ENCODE measurements around the gene RNF183. TPM values are rescaled to one million over a fixed set of nuclear protein-coding genes. Genes with fewer than 3 reads are reported as not detected.

Gene RNF183
- total RNA-seq, 1 donor: not detected

DNA sequence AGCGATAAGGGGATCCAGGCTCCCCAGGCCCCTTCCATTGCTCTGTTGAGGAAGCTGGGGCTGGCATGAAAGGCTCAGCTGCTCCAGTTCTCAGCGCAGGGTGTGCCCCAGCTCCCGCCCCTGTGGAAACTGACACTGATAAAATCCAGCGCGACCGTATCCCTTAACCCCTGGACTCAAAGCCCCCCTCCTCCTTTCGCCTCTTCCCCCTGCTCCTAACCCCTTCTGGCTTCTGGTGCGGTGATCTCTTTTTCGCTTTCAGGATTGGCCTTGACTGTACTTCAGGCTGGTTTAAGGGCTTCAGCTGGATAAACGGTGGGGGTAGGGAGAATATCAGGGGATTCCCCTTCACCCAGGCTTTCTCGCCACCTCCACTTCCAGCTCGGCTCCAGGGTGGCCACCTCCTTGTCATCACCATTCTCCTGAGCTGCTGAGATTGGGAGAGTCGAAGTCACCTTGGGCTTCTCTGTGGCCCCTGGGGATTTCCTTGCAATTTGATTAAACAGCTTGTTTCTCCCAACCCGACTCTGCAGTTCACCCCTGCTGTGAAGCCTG, 47.0 kb upstream of the RNF183 start:
- Histone ChIP-seq H3K4me2 (ENCODE audit: insufficient read depth, low read length) (peak overlapping the region; percentile 51), H3K36me3 (ENCODE audit: insufficient read depth, low read length) (no peaks in the 10 kb centered on the region), H3K27ac (ENCODE audit: low read depth, low read length) (no peak overlapping the region), H3K27me3 (ENCODE audit: insufficient read depth, low read length) (peaks cover 56% of the 10 kb centered on the region), H3K4me3 (ENCODE audit: insufficient read depth, low read length) (peak overlapping the region; percentile 46), H3K9me3 (ENCODE audit: low read depth, low read length) (no peaks in the 10 kb centered on the region), H3K4me1 (ENCODE audit: insufficient read depth, low read length) (no peaks in the 10 kb centered on the region), H3K79me2 (ENCODE audit: insufficient read depth, low read length) (no peaks in the 10 kb centered on the region), H2AFZ (ENCODE audit: low read length) (no peak overlapping the region), H4K20me1 (ENCODE audit: insufficient read depth, low read length) (no peaks in the 10 kb centered on the region)
- DNase-seq (ENCODE audit: insufficient read length, low spot score, missing footprints): no peak
- TF ChIP-seq, protein P1, sequence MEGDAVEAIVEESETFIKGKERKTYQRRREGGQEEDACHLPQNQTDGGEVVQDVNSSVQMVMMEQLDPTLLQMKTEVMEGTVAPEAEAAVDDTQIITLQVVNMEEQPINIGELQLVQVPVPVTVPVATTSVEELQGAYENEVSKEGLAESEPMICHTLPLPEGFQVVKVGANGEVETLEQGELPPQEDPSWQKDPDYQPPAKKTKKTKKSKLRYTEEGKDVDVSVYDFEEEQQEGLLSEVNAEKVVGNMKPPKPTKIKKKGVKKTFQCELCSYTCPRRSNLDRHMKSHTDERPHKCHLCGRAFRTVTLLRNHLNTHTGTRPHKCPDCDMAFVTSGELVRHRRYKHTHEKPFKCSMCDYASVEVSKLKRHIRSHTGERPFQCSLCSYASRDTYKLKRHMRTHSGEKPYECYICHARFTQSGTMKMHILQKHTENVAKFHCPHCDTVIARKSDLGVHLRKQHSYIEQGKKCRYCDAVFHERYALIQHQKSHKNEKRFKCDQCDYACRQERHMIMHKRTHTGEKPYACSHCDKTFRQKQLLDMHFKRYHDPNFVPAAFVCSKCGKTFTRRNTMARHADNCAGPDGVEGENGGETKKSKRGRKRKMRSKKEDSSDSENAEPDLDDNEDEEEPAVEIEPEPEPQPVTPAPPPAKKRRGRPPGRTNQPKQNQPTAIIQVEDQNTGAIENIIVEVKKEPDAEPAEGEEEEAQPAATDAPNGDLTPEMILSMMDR (IDR thresholded peaks at IDR 0.05; ENCODE audit: extremely low read depth, low read depth, low read length): no peak

DNA sequence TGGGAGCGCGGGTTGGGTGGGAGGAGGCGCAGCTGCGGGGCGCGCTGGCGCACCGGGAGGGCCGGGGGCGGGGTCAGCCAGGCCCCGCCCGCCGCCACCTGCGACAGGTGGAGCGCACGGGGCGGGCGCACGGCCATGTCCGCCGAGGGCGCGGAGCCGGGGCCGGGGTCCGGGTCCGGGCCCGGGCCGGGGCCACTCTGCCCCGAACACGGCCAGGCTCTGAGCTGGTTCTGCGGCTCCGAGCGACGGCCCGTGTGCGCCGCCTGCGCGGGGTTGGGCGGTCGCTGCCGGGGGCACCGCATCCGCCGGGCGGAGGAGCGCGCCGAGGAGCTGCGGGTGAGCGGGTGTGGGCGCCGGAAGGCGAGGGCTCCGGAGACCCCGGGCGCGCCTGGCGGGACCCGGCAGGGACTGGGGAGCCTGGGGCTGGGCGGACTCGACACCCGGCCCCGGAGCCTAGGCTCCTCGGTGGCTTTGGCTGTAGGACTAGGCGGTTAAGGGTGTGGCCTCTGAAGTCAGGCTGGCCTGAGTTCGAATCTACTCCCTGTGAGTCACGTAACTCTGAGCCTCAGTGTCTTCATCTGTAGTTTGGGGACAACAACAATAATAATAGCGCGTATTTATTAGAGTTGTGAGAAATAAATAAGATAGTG, 46.4 kb upstream of the RNF183 start, which contains the start of gene BSPRY:
TSS of gene BSPRY (plus strand) at position 97 of the 650 bp plus-strand sequence. CDS start at position 136, 39 bp downstream.
- Histone ChIP-seq H3K79me2 (ENCODE audit: insufficient read depth, low read length) (no peaks in the 10 kb centered on the region), H2AFZ (ENCODE audit: low read length) (peak within 1 kb of the TSS; percentile 47), H3K4me2 (ENCODE audit: insufficient read depth, low read length) (peak within 1 kb of the TSS; percentile 51), H3K27ac (ENCODE audit: low read depth, low read length) (no peak within 1 kb of the TSS), H4K20me1 (ENCODE audit: insufficient read depth, low read length) (no peaks in the 10 kb centered on the region), H3K4me1 (ENCODE audit: insufficient read depth, low read length) (no peaks in the 10 kb centered on the region), H3K36me3 (ENCODE audit: insufficient read depth, low read length) (no peaks in the 10 kb centered on the region), H3K27me3 (ENCODE audit: insufficient read depth, low read length) (peaks cover 50% of the 10 kb centered on the region), H3K9me3 (ENCODE audit: low read depth, low read length) (no peaks in the 10 kb centered on the region), H3K4me3 (ENCODE audit: insufficient read depth, low read length) (peak within 1 kb of the TSS; percentile 46)
- peak; percentile 79 for DNase-seq (ENCODE audit: insufficient read length, low spot score, missing footprints)
- TF ChIP-seq, protein P1 (IDR thresholded peaks at IDR 0.05; ENCODE audit: extremely low read depth, low read depth, low read length): no peak

DNA sequence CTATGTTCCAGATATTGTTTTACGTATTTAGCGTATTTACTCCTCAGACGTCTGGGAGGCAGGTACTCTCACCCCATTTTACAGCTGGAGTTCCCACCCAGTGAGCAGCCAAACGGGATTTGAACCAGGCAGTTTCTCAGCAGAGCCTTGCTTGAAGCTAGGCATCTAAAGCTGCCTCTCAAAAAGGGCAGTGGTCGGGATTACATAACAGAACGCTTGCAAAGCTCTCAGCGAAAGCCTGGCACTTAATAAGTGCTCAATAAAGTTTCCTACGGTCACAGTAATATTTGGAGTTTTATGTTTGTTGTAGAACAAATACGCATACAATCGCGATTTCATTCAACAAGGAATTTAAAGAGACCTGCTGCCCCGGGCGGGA, 45.9 kb upstream of the RNF183 start:
- TF ChIP-seq, protein P1 (IDR thresholded peaks at IDR 0.05; ENCODE audit: extremely low read depth, low read depth, low read length): no peak
- no peaks in the 10 kb centered on the region for H3K36me3 ChIP-seq (ENCODE audit: insufficient read depth, low read length)
- H3K9me3 ChIP-seq (ENCODE audit: low read depth, low read length): no peaks in the 10 kb centered on the region
- no peaks in the 10 kb centered on the region for H4K20me1 ChIP-seq (ENCODE audit: insufficient read depth, low read length)
- DNase-seq (ENCODE audit: insufficient read length, low spot score, missing footprints): no peak
- H3K79me2 ChIP-seq (ENCODE audit: insufficient read depth, low read length): no peaks in the 10 kb centered on the region
- no peak overlapping the region for H2AFZ ChIP-seq (ENCODE audit: low read length)
- peaks cover under 1% of the 10 kb centered on the region for H3K4me1 ChIP-seq (ENCODE audit: insufficient read depth, low read length)
- H3K27ac ChIP-seq (ENCODE audit: low read depth, low read length): no peak overlapping the region
- no peak overlapping the region for H3K4me3 ChIP-seq (ENCODE audit: insufficient read depth, low read length)
- peaks cover 45% of the 10 kb centered on the region for H3K27me3 ChIP-seq (ENCODE audit: insufficient read depth, low read length)
- H3K4me2 ChIP-seq (ENCODE audit: insufficient read depth, low read length): no peak overlapping the region

DNA sequence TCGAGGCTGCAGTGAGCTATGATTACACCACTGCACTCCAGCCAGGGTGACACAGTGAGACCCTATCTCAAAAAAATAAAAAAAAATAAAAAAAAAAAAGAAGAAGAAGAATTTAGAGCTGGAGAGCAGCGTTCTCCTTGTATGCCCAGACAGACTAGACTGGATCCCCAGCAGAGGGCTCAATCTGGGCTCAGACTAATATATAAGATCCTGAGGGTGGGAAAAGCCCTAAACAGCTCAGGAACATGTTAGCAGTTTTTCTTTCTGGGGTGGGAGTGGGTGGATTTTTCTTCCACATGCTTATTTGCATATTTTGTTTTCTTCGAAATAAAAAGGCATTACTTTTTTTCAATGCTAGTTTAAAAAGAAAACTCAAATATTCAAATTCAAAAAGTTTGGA, 45.3 kb upstream of the RNF183 start:
- Histone ChIP-seq H3K36me3 (ENCODE audit: insufficient read depth, low read length) (no peaks in the 10 kb centered on the region), H2AFZ (ENCODE audit: low read length) (no peak overlapping the region), H3K4me1 (ENCODE audit: insufficient read depth, low read length) (peaks cover 4% of the 10 kb centered on the region), H4K20me1 (ENCODE audit: insufficient read depth, low read length) (no peaks in the 10 kb centered on the region), H3K9me3 (ENCODE audit: low read depth, low read length) (no peaks in the 10 kb centered on the region), H3K27me3 (ENCODE audit: insufficient read depth, low read length) (peaks cover 41% of the 10 kb centered on the region), H3K4me3 (ENCODE audit: insufficient read depth, low read length) (no peak overlapping the region), H3K79me2 (ENCODE audit: insufficient read depth, low read length) (no peaks in the 10 kb centered on the region), H3K27ac (ENCODE audit: low read depth, low read length) (no peak overlapping the region), H3K4me2 (ENCODE audit: insufficient read depth, low read length) (no peak overlapping the region)
- TF ChIP-seq, protein P1 (IDR thresholded peaks at IDR 0.05; ENCODE audit: extremely low read depth, low read depth, low read length): no peak
- DNase-seq (ENCODE audit: insufficient read length, low spot score, missing footprints): no peak

Data from osteoblast (primary cell).